CD4-positive, alpha-beta T cell (primary cell): ENCODE data around the gene SHROOM1. TPM values are rescaled to one million over a fixed set of nuclear protein-coding genes. Genes with fewer than 3 reads are reported as not detected.
A peak's percentile ranks its signal among the peaks of the same experiment; 100 is the strongest.

ENCODE experiments used
- ATAC-seq: fragments of 200-7000 bp; cut with Tn5 transposase; one replicate; pipeline ENCODE4 v1.10.0; 2022; ENCODE audit warnings: mild to moderate bottlenecking; ENCODE audit not compliant: poor library complexity
- CTCF ChIA-PET: fragments of 350-600 bp; sonication (Branson Sonifier 250); formaldehyde crosslinking; loops from one replicate; lab custom pipeline; 2021; ENCODE audit warnings: antibody characterized with exemption, inconsistent platforms; lab: Charles Lee
- POLR2A ChIA-PET: fragments of 350-600 bp; sonication (Branson Sonifier 250); formaldehyde crosslinking; loops from one replicate; lab custom pipeline; 2021; ENCODE audit warnings: antibody characterized with exemption, inconsistent platforms; lab: Charles Lee
- DNase-seq, 14 experiments: peaks; one replicate each; pipeline ENCODE4 v3.0.0-alpha.2; 2013 to 2020; ENCODE audit warnings: mixed read lengths in 2 of 14
- H3K27ac ChIP-seq, 2 donors: one replicate each; pipeline versions ENCODE4 v1.5.1 to v1.7.0; 2013; ENCODE audit warnings: low read length in 2 of 2, low read depth in 1 of 2, mild to moderate bottlenecking in 1 of 2
- H3K27me3 ChIP-seq, 2 experiments: 1 replicate in 1 of 2; 2 replicates in 1 of 2; pipeline versions ENCODE4 v1.6.1 to v1.7.0; 2013; ENCODE audit warnings: low read length in 2 of 2, control low read depth in 1 of 2, mild to moderate bottlenecking in 1 of 2, moderate library complexity in 1 of 2; ENCODE audit not compliant: insufficient read depth in 2 of 2, control insufficient read depth in 1 of 2
- H3K36me3 ChIP-seq: one replicate; pipeline ENCODE4 v1.6.1; 2013; ENCODE audit warnings: low read length, control low read depth; ENCODE audit not compliant: insufficient read depth
- H3K4me1 ChIP-seq: one replicate; pipeline ENCODE4 v1.6.1; 2013; ENCODE audit warnings: low read length, control low read depth; ENCODE audit not compliant: insufficient read depth
- H3K4me3 ChIP-seq: one replicate; pipeline ENCODE4 v1.5.1; 2013; ENCODE audit warnings: mild to moderate bottlenecking, low read length, moderate library complexity
- H3K9me3 ChIP-seq, 2 experiments: 1 replicate in 1 of 2; 2 replicates in 1 of 2; pipeline versions ENCODE4 v1.6.1 to v1.7.0; 2013; ENCODE audit warnings: low read length in 2 of 2, mild to moderate bottlenecking in 2 of 2, control low read depth in 1 of 2, moderate library complexity in 1 of 2; ENCODE audit not compliant: control insufficient read depth in 1 of 2, insufficient read depth in 1 of 2
- H3K27ac Mint-ChIP-seq: one replicate; pipeline ENCODE4 v1.8.0; 2020; ENCODE audit warnings: mixed read lengths
- H3K27me3 Mint-ChIP-seq: one replicate; pipeline ENCODE4 v1.8.0; 2021; ENCODE audit warnings: mixed read lengths
- H3K36me3 Mint-ChIP-seq: one replicate; pipeline ENCODE4 v1.8.0; 2021; ENCODE audit warnings: low read depth, mixed read lengths
- H3K4me1 Mint-ChIP-seq: one replicate; pipeline ENCODE4 v1.8.0; 2021; ENCODE audit warnings: low read depth, mixed read lengths
- H3K4me3 Mint-ChIP-seq: one replicate; pipeline ENCODE4 v1.8.0; 2020; ENCODE audit warnings: mild to moderate bottlenecking, mixed read lengths
- H3K9me3 Mint-ChIP-seq: one replicate; pipeline ENCODE4 v1.8.0; 2020; ENCODE audit warnings: mixed read lengths
- intact Hi-C, 2 experiments: fragments of 100-400 bp; cut with DNase I in 1 of 2; cut with micrococcal nuclease in 1 of 2; formaldehyde crosslinking; loops; one replicate each; pipeline versions ENCODE4 v1.15.1 to v1.9.0; 2023 to 2025; cut with DNase I, micrococcal nuclease
- total RNA-seq, 174 experiments: library from RNA in 2 of 174; stranded (reverse) in 2 of 174; gene quantifications; one replicate each; pipeline ENCODE4 v1.2.3 and lab custom pipeline; 2021 to 2026
- TF ChIP-seq, protein P1 (sequence below): fragments of 200-600 bp; IDR thresholded peaks from one replicate; pipeline ENCODE4 v1.8.0; 2022; ENCODE audit warnings: antibody characterized with exemption, mild to moderate bottlenecking

SHROOM1 gene
- total RNA-seq, 2 experiments from 2014 or later = 0.59 TPM; not detected in 1

DNA sequence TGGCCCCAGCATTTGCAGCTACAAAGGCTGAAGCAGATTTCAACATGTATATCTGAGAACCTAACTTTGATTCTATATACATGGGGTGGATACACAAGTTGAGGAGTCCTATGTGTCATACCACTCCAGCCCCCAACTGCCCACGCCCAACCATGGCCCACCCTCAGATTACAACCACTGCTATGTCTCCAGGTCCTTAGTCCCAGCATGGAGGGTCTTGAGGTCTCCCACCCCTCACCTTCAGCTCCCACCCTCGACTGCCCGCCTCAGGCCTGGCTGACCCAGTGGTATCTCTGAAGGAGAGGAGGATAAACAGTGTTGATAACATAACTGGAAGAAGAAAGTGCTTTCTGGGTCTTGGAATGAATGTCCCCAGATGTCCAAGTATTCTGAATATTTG, 9.1 kb downstream of the SHROOM1 start:
- peaks cover 13% of the 10 kb centered on the region for H3K4me1 Mint-ChIP-seq
- no peak overlapping the region for H3K27ac ChIP-seq
- intact Hi-C loops = loop anchor here (2.0 kb wide), 2 partner anchors 75 to 437 kb away; partner anchors contain the start of gene CCNI2 (in 1 of the 2)
- H3K36me3 ChIP-seq = no peaks in the 10 kb centered on the region
- H3K9me3 ChIP-seq = peaks cover 0 to 16% of the 10 kb centered on the region in 2 experiments
- TF ChIP-seq, protein P1, sequence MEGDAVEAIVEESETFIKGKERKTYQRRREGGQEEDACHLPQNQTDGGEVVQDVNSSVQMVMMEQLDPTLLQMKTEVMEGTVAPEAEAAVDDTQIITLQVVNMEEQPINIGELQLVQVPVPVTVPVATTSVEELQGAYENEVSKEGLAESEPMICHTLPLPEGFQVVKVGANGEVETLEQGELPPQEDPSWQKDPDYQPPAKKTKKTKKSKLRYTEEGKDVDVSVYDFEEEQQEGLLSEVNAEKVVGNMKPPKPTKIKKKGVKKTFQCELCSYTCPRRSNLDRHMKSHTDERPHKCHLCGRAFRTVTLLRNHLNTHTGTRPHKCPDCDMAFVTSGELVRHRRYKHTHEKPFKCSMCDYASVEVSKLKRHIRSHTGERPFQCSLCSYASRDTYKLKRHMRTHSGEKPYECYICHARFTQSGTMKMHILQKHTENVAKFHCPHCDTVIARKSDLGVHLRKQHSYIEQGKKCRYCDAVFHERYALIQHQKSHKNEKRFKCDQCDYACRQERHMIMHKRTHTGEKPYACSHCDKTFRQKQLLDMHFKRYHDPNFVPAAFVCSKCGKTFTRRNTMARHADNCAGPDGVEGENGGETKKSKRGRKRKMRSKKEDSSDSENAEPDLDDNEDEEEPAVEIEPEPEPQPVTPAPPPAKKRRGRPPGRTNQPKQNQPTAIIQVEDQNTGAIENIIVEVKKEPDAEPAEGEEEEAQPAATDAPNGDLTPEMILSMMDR = no peak
- ChIA-PET CTCF (no interaction called here), POLR2A (interaction anchor here (0.7 kb wide), 1 partner anchor 375 kb away, joined by 4 read pairs; no protein-coding TSS in a partner anchor)
- peaks cover 55% of the 10 kb centered on the region for H3K27me3 Mint-ChIP-seq
- ATAC-seq = no peak
- peaks cover 33 to 37% of the 10 kb centered on the region in 2 experiments for H3K27me3 ChIP-seq
- H3K4me3 ChIP-seq = no peak overlapping the region
- no peak overlapping the region for H3K4me3 Mint-ChIP-seq
- H3K27ac Mint-ChIP-seq = no peak overlapping the region
- H3K9me3 Mint-ChIP-seq = no peaks in the 10 kb centered on the region
- H3K36me3 Mint-ChIP-seq = no peaks in the 10 kb centered on the region
- no peak for DNase-seq
- peaks cover 28% of the 10 kb centered on the region for H3K4me1 ChIP-seq

DNA sequence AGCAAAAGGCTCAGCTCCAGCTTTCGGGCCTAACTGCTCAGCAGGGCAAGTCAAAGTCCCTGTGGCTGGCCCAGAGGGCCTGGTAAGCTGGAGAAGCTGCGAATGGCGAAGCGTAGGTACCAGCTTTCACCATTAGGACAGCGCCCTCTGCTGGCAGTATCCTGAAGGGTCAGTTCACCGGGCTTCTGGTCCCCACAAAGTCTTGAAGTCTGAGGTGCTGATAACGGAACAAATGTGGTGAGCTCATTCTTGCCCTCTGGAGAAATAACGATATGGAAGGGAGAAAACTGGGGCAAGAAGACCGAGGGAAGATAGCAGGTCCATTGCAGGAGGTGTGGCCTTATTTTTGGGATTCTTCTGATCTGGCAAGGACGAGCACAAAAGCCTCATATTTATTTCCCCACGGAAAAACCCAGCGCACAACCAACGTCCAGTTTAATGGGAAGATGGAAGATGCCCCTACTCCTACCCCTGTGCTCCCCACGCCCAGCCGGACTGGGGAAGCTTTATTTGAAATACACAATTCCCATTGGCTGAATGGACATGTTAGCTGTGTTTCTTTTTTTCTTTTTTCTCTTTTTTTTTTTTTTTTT, 10.2 kb downstream of the SHROOM1 start:
- intact Hi-C loops = loop anchor here (1.0 to 2.0 kb wide), 5 partner anchors 73 to 435 kb away; partner anchors contain the start of gene CCNI2 (in 2 of the 2)
- H3K9me3 Mint-ChIP-seq = no peaks in the 10 kb centered on the region

DNA sequence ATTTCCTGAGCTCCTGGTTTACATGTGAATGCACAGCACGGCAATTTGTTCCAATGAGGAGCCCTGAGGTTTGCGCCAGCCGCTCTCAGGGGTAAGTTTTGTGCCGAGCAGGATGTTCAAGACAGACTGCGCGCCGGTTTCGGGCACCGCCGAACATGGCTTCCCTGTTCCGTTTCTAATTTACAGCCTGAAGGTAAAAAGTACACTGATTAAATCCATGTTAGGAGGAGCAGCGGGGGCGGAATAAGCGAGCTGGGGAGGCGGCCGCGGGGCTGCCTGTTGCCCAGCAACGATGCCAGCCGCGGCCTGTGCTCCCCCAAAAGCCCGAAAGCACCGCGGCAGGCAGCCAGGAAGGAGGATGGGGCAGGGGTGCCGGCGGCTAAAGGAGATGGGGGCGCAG, 11.0 kb downstream of the SHROOM1 start:
- H3K27ac ChIP-seq = no peak overlapping the region
- Mint-ChIP-seq H3K4me3 (peak overlapping the region; percentile 73), H3K27me3 (peaks cover 46% of the 10 kb centered on the region), H3K36me3 (no peaks in the 10 kb centered on the region), H3K27ac (no peak overlapping the region), H3K4me1 (peaks cover 13% of the 10 kb centered on the region), H3K9me3 (no peaks in the 10 kb centered on the region)
- ChIA-PET POLR2A (interaction anchor here (1.0 to 1.9 kb wide), 3 partner anchors 72 to 329 kb away, joined by 5 to 7 read pairs (median 6); partner anchors contain the start of genes CCNI2 and IRF1), CTCF (interaction anchor here (0.6 to 1.5 kb wide), 15 partner anchors 8 to 450 kb away, joined by 3 to 10 read pairs (median 4); partner anchors contain the start of genes CCNI2 and SLC22A5)
- ATAC-seq (peak; percentile 16), DNase-seq (peak in 2 of 14 experiments; percentile 24 to 35)
- H3K27me3 ChIP-seq = peaks cover 20 to 22% of the 10 kb centered on the region in 2 experiments
- intact Hi-C loops = loop anchor here in 1 of 2 experiments (2.0 kb wide), 1 partner anchor 291 kb away; no protein-coding TSS in a partner anchor
- H3K36me3 ChIP-seq = no peaks in the 10 kb centered on the region
- H3K4me3 ChIP-seq = peak overlapping the region; percentile 43
- H3K4me1 ChIP-seq = peaks cover 18% of the 10 kb centered on the region
- peaks cover 0 to 15% of the 10 kb centered on the region in 2 experiments for H3K9me3 ChIP-seq
- TF ChIP-seq, protein P1 = no peak

More for the DNA sequence above, 10.2 kb downstream of the SHROOM1 start:
- ChIA-PET POLR2A (interaction anchor here (0.7 to 1.9 kb wide), 5 partner anchors 73 to 434 kb away, joined by 3 to 7 read pairs (median 5); partner anchors contain the start of genes CCNI2 and IRF1), CTCF (interaction anchor here (0.6 to 1.5 kb wide), 19 partner anchors 8 to 1990 kb away, joined by 3 to 10 read pairs (median 4); partner anchors contain the start of genes CCNI2 and SLC22A5)
- Mint-ChIP-seq H3K36me3 (no peaks in the 10 kb centered on the region), H3K4me3 (peak overlapping the region; percentile 62), H3K27ac (no peak overlapping the region), H3K27me3 (peaks cover 50% of the 10 kb centered on the region), H3K4me1 (peaks cover 13% of the 10 kb centered on the region)
- no peak overlapping the region for H3K27ac ChIP-seq
- H3K36me3 ChIP-seq = no peaks in the 10 kb centered on the region
- ATAC-seq (peak; percentile 79), DNase-seq (peak; percentile 79 to 94 (median 86))
- H3K4me3 ChIP-seq = peak overlapping the region; percentile 43
- H3K9me3 ChIP-seq = peaks cover 0 to 16% of the 10 kb centered on the region in 2 experiments
- peaks cover 22% of the 10 kb centered on the region for H3K4me1 ChIP-seq
- TF ChIP-seq, protein P1 = peak; percentile 90
- H3K27me3 ChIP-seq = peaks cover 27 to 30% of the 10 kb centered on the region in 2 experiments
